Liver (tissue), 9 donors: ENCODE results near the gene MAP4K2. TPM values are rescaled to one million over a fixed set of nuclear protein-coding genes. Genes with fewer than 3 reads are reported as not detected.

ENCODE experiments used
- DNase-seq: peaks from one replicate; pipeline ENCODE4 v3.0.0-alpha.2; 2017; ENCODE audit warnings: low spot score
- H3K27ac ChIP-seq, 2 donors: one replicate each; pipeline ENCODE4 v1.7.0; 2013; ENCODE audit warnings: inconsistent platforms in 2 of 2, low read length in 2 of 2, control low read depth in 1 of 2, low read depth in 1 of 2, mild to moderate bottlenecking in 1 of 2
- H3K27me3 ChIP-seq, 4 donors: one replicate each; pipeline versions ENCODE4 v1.6.1 to v1.7.0; 2013; ENCODE audit warnings: low read length in 3 of 4, inconsistent platforms in 1 of 4, mild to moderate bottlenecking in 1 of 4, moderate library complexity in 1 of 4; ENCODE audit not compliant: control insufficient read depth in 4 of 4, insufficient read depth in 4 of 4
- H3K36me3 ChIP-seq, 4 donors: one replicate each; pipeline versions ENCODE4 v1.6.1 to v1.7.0; 2013; ENCODE audit warnings: low read length in 3 of 4, mild to moderate bottlenecking in 3 of 4, low read depth in 1 of 4, moderate library complexity in 1 of 4; ENCODE audit not compliant: control insufficient read depth in 4 of 4, insufficient read depth in 3 of 4
- H3K4me1 ChIP-seq, 4 donors: one replicate each; pipeline versions ENCODE4 v1.6.1 to v1.7.0; 2013; ENCODE audit warnings: low read length in 3 of 4, mild to moderate bottlenecking in 3 of 4, moderate library complexity in 1 of 4; ENCODE audit not compliant: control insufficient read depth in 4 of 4, insufficient read depth in 4 of 4
- H3K4me3 ChIP-seq, 3 donors: one replicate each; pipeline versions ENCODE4 v1.6.1 to v1.7.0; 2013; ENCODE audit warnings: low read length in 3 of 3, control low read depth in 1 of 3, low read depth in 1 of 3, mild to moderate bottlenecking in 1 of 3
- H3K9ac ChIP-seq, 2 donors: one replicate each; pipeline ENCODE4 v1.7.0; 2013; ENCODE audit warnings: low read length in 2 of 2, mild to moderate bottlenecking in 2 of 2, moderate library complexity in 2 of 2, control low read depth in 1 of 2, low read depth in 1 of 2
- H3K9me3 ChIP-seq, 4 donors: one replicate each; pipeline versions ENCODE4 v1.6.1 to v1.7.0; 2013; ENCODE audit warnings: low read length in 3 of 4; ENCODE audit not compliant: control insufficient read depth in 4 of 4
- ATF3 ChIP-seq: IDR thresholded peaks from 2 replicates; pipeline ENCODE4 v1.6.1; 2016; ENCODE audit warnings: antibody characterized with exemption
- CTCF ChIP-seq: fragments of 150-350 bp; IDR thresholded peaks from 2 replicates; pipeline ENCODE4 v1.5.1; 2017; ENCODE audit warnings: improper control_type of control experiment, low read depth, low read length; ENCODE audit not compliant: missing input control
- EGR1 ChIP-seq, 2 donors: IDR thresholded peaks; 2 replicates each; pipeline ENCODE4 v1.6.1; 2016 to 2018; ENCODE audit warnings: antibody characterized with exemption in 2 of 2, low read depth in 2 of 2
- FOXA1 ChIP-seq: IDR thresholded peaks from 2 replicates; pipeline ENCODE4 v1.6.1; 2016; ENCODE audit warnings: antibody characterized with exemption
- FOXA2 ChIP-seq: IDR thresholded peaks from 2 replicates; pipeline ENCODE4 v1.6.1; 2016; ENCODE audit warnings: antibody characterized with exemption
- GABPA ChIP-seq, 2 donors: IDR thresholded peaks in 1 of 2; conservative IDR thresholded peaks in 1 of 2; 2 replicates each; pipeline ENCODE4 v1.6.1; 2016; ENCODE audit warnings: antibody characterized with exemption in 2 of 2, mild to moderate bottlenecking in 1 of 2, moderate library complexity in 1 of 2
- HNF4A ChIP-seq, 2 donors: conservative IDR thresholded peaks; 2 replicates each; pipeline ENCODE4 v1.6.1; 2016; ENCODE audit warnings: antibody characterized with exemption in 2 of 2, mild to moderate bottlenecking in 2 of 2
- HNF4G ChIP-seq: IDR thresholded peaks from 2 replicates; pipeline ENCODE4 v1.6.1; 2016; ENCODE audit warnings: antibody characterized with exemption
- JUND ChIP-seq, 2 donors: IDR thresholded peaks; 2 replicates each; pipeline ENCODE4 v1.6.1; 2016; ENCODE audit warnings: antibody characterized with exemption in 2 of 2
- NR2F2 ChIP-seq: IDR thresholded peaks from 2 replicates; pipeline ENCODE4 v1.6.1; 2016; ENCODE audit warnings: antibody characterized with exemption
- REST ChIP-seq: IDR thresholded peaks from 2 replicates; pipeline ENCODE4 v1.6.1; 2016; ENCODE audit warnings: antibody characterized with exemption, mild to moderate bottlenecking
- RXRA ChIP-seq, 2 donors: IDR thresholded peaks; 2 replicates each; pipeline ENCODE4 v1.6.1; 2017 to 2018; ENCODE audit warnings: antibody characterized with exemption in 2 of 2, mild to moderate bottlenecking in 1 of 2
- SP1 ChIP-seq: IDR thresholded peaks from 2 replicates; pipeline ENCODE4 v1.6.1; 2018; ENCODE audit warnings: antibody characterized with exemption, mild to moderate bottlenecking
- YY1 ChIP-seq: IDR thresholded peaks from 2 replicates; pipeline ENCODE4 v1.6.1; 2016; ENCODE audit warnings: antibody characterized with exemption, mild to moderate bottlenecking
- ZBTB33 ChIP-seq: IDR thresholded peaks from 2 replicates; pipeline ENCODE4 v1.6.1; 2016; ENCODE audit warnings: antibody characterized with exemption
- WGBS: extraction: QIAGEN DNeasy Blood & Tissue Kit; methylation state at CpG from one replicate; pipeline ENCODE4 v1.1.7; 2013; 5-methylcytosine and 5-hydroxymethylcytosine counted together
- polyA plus RNA-seq, 2 donors: library from polyadenylated mRNA; stranded (reverse) in 1 of 2; unstranded in 1 of 2; fragments of 200-250 nt in 1 of 2; fragments of >200 nt in 1 of 2; fragmentation: Nextera tagmentation in 1 of 2; extraction: Ambion mirVana in 1 of 2; gene quantifications; one replicate each; pipeline versions ENCODE4 v1.2.1 to v1.2.3, GENCODE V29; 2013 to 2015
- total RNA-seq, 2 donors: library from RNA; depleted of rRNA; stranded (reverse); fragments of >200 nt; gene quantifications; one replicate each; pipeline ENCODE4 v1.2.3, GENCODE V29; 2014
- TF ChIP-seq, protein P1 (sequence below): IDR thresholded peaks from 2 replicates; pipeline ENCODE4 v1.6.1; 2016; ENCODE audit warnings: antibody characterized with exemption
- donor health status: healthy.
- donor health status: healthy.
- donor health status: healthy.
- donor health status: healthy.
- donor health status: healthy.

MAP4K2 gene
- total and polyA plus RNA-seq, 4 donors = 2.1 to 6.9 (median 3.5) TPM

DNA sequence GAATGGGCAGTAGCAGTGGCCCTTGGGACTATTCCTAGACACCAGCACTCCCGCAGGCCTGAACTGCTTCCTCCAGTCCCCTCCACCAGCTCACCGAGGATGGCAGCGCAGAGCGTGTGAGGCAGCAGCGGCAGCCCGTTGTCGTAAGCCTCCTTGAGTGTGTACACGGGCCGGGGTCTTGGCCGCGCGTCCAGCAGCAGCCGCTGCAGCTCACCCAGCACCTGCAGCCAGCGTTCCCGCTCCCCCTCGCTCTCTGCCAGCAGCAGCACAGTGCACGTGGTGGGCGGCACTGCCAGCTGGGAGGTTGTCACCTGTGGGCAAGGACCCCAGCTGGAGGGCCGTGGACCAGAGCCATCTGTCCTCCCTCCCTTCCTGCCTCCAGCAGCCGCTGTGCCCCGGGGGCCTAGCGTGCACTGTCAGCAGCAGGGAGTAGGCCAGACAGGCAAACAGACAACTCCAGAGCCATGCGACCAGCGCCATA, 28.4 kb upstream of the MAP4K2 start:
- Histone ChIP-seq H3K9ac (no peak overlapping the region), H3K9me3 (no peaks in the 10 kb centered on the region), H3K4me3 (no peak overlapping the region), H3K27ac (no peak overlapping the region), H3K4me1 (no peaks in the 10 kb centered on the region), H3K27me3 (no peaks in the 10 kb centered on the region), H3K36me3 (no peaks in the 10 kb centered on the region)
- TF ChIP-seq YY1 (no peak), SP1 (no peak), JUND (IDR thresholded peaks at IDR 0.05) (no peak), FOXA1 (no peak), NR2F2 (no peak), ATF3 (no peak), HNF4A (conservative IDR thresholded peaks at IDR 0.05) (no peak), RXRA (IDR thresholded peaks at IDR 0.05) (no peak), REST (no peak), FOXA2 (no peak), HNF4G (no peak), EGR1 (IDR thresholded peaks at IDR 0.05; ENCODE audit: low read depth in 2 of 2) (no peak), GABPA (IDR thresholded peaks at IDR 0.05 in 1 of 2, conservative IDR thresholded peaks at IDR 0.05 in 1 of 2) (no peak), CTCF (no peak), ZBTB33 (no peak)
- TF ChIP-seq, protein P1, sequence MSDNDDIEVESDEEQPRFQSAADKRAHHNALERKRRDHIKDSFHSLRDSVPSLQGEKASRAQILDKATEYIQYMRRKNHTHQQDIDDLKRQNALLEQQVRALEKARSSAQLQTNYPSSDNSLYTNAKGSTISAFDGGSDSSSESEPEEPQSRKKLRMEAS = no peak
- 96% methylated on average over 24 of the region's 24 CpGs for WGBS
- no peak for DNase-seq
